Measurements from ENCODE around the gene PTGDR2. TPM values are rescaled to one million over a fixed set of nuclear protein-coding genes. Genes with fewer than 3 reads are reported as not detected.

The PTGDR2 gene
- total RNA-seq, 1 experiment from 2014 or later, result 0.07 TPM

DNA sequence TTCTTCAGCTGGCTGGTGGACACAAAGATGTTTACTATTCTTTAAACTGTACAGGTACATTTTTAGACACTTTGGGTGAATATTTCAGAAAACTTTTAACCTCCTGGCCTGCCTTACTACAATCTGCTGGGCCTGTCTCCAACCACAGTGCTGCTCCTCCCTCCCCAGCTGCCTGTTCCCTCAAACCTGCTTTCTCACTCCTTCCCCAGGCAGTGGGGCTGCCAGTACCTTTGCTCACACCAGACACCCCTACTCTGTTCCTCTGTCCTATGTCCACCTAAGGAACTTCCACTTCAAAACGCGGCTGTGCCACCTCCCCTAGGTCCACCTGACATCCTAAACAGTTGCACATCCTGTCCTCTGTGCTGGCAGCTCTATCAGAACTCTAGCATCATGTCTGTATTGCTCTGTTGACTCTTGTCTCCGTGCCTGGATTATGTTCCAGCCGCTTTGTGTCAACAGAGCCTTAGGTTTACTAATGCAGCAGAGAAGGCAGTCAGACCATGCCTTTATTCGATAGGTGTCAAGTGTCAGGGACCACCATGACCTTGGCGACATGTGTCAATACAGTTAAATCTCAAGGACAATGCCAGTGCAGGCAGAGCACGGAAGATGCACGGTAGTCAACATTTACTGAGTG is 25.0 kb upstream of the PTGDR2 start:
- Mint-ChIP-seq H3K4me1 (no peaks in the 10 kb centered on the region), H3K4me3 (no peak overlapping the region), H3K9me3 (no peaks in the 10 kb centered on the region), H3K27me3 (ENCODE audit: low read depth) (no peaks in the 10 kb centered on the region), H3K36me3 (no peaks in the 10 kb centered on the region), H3K27ac (no peak overlapping the region)
- DNase-seq (ENCODE audit: low spot score) (no peak), ATAC-seq (no peak)
- TF ChIP-seq GABPB1 (CRISPR knock-in tag; IDR thresholded peaks at IDR 0.05), result peak; percentile 86
- TF ChIP-seq, protein P1, sequence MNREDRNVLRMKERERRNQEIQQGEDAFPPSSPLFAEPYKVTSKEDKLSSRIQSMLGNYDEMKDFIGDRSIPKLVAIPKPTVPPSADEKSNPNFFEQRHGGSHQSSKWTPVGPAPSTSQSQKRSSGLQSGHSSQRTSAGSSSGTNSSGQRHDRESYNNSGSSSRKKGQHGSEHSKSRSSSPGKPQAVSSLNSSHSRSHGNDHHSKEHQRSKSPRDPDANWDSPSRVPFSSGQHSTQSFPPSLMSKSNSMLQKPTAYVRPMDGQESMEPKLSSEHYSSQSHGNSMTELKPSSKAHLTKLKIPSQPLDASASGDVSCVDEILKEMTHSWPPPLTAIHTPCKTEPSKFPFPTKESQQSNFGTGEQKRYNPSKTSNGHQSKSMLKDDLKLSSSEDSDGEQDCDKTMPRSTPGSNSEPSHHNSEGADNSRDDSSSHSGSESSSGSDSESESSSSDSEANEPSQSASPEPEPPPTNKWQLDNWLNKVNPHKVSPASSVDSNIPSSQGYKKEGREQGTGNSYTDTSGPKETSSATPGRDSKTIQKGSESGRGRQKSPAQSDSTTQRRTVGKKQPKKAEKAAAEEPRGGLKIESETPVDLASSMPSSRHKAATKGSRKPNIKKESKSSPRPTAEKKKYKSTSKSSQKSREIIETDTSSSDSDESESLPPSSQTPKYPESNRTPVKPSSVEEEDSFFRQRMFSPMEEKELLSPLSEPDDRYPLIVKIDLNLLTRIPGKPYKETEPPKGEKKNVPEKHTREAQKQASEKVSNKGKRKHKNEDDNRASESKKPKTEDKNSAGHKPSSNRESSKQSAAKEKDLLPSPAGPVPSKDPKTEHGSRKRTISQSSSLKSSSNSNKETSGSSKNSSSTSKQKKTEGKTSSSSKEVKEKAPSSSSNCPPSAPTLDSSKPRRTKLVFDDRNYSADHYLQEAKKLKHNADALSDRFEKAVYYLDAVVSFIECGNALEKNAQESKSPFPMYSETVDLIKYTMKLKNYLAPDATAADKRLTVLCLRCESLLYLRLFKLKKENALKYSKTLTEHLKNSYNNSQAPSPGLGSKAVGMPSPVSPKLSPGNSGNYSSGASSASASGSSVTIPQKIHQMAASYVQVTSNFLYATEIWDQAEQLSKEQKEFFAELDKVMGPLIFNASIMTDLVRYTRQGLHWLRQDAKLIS (CRISPR knock-in tag; IDR thresholded peaks at IDR 0.05; ENCODE audit: borderline replicate concordance), result no peak
- POLR2A ChIA-PET, result no interaction called here
- CTCF ChIA-PET, result interaction anchor here (1.0 kb wide), 1 partner anchor 19 kb away, joined by 3 read pairs; no protein-coding TSS in a partner anchor

DNA sequence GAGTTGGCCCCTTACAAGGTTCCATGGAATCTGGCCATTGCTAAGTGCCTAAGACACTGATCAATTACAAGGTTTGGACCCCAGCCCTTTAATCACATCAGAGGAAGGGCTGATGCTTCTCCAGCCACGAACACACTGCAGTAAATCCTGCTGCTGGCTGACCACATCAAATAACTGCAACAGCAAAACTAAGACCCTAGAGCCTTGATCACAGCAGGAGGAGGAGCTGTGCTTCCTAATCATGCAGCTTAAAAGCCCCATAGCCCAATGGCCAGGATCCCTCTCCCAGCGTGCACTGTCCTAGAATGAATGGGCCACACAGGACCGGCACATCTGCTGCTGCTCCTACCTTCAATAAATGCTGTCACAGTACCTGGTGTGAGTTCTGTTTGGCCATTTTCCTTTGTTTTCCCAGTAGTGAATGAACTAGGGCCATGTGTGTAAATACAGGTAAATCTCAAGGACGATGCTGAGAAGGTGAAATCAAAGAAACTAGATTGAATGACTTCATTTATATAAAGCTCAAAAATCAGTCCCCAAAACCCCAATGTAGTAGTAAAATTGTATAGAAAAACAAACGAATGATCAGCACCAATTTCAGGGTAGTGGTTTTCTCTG is 24.3 kb upstream of the PTGDR2 start:
- no peaks in the 10 kb centered on the region for H3K36me3 Mint-ChIP-seq
- no peak for ATAC-seq
- no peaks in the 10 kb centered on the region for H3K4me1 Mint-ChIP-seq
- ChIA-PET CTCF (interaction anchor here (1.0 kb wide), 1 partner anchor 19 kb away, joined by 3 read pairs; no protein-coding TSS in a partner anchor), POLR2A (no interaction called here)
- TF ChIP-seq, protein P2, sequence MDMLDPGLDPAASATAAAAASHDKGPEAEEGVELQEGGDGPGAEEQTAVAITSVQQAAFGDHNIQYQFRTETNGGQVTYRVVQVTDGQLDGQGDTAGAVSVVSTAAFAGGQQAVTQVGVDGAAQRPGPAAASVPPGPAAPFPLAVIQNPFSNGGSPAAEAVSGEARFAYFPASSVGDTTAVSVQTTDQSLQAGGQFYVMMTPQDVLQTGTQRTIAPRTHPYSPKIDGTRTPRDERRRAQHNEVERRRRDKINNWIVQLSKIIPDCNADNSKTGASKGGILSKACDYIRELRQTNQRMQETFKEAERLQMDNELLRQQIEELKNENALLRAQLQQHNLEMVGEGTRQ (CRISPR knock-in tag; IDR thresholded peaks at IDR 0.05), result no peak
- no peak for TF ChIP-seq TCF7 (CRISPR knock-in tag; IDR thresholded peaks at IDR 0.05; ENCODE audit: low read depth)
- TF ChIP-seq CBFB (CRISPR knock-in tag; IDR thresholded peaks at IDR 0.05; ENCODE audit: low read depth), result no peak
- TF ChIP-seq, protein P3, sequence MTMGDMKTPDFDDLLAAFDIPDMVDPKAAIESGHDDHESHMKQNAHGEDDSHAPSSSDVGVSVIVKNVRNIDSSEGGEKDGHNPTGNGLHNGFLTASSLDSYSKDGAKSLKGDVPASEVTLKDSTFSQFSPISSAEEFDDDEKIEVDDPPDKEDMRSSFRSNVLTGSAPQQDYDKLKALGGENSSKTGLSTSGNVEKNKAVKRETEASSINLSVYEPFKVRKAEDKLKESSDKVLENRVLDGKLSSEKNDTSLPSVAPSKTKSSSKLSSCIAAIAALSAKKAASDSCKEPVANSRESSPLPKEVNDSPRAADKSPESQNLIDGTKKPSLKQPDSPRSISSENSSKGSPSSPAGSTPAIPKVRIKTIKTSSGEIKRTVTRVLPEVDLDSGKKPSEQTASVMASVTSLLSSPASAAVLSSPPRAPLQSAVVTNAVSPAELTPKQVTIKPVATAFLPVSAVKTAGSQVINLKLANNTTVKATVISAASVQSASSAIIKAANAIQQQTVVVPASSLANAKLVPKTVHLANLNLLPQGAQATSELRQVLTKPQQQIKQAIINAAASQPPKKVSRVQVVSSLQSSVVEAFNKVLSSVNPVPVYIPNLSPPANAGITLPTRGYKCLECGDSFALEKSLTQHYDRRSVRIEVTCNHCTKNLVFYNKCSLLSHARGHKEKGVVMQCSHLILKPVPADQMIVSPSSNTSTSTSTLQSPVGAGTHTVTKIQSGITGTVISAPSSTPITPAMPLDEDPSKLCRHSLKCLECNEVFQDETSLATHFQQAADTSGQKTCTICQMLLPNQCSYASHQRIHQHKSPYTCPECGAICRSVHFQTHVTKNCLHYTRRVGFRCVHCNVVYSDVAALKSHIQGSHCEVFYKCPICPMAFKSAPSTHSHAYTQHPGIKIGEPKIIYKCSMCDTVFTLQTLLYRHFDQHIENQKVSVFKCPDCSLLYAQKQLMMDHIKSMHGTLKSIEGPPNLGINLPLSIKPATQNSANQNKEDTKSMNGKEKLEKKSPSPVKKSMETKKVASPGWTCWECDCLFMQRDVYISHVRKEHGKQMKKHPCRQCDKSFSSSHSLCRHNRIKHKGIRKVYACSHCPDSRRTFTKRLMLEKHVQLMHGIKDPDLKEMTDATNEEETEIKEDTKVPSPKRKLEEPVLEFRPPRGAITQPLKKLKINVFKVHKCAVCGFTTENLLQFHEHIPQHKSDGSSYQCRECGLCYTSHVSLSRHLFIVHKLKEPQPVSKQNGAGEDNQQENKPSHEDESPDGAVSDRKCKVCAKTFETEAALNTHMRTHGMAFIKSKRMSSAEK (CRISPR knock-in tag; IDR thresholded peaks at IDR 0.05; ENCODE audit: borderline replicate concordance), result no peak
- TF ChIP-seq, protein P4, sequence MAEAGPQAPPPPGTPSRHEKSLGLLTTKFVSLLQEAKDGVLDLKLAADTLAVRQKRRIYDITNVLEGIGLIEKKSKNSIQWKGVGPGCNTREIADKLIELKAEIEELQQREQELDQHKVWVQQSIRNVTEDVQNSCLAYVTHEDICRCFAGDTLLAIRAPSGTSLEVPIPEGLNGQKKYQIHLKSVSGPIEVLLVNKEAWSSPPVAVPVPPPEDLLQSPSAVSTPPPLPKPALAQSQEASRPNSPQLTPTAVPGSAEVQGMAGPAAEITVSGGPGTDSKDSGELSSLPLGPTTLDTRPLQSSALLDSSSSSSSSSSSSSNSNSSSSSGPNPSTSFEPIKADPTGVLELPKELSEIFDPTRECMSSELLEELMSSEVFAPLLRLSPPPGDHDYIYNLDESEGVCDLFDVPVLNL (CRISPR knock-in tag; IDR thresholded peaks at IDR 0.05; ENCODE audit: borderline replicate concordance, low read depth), result no peak
- TF ChIP-seq, protein P5, sequence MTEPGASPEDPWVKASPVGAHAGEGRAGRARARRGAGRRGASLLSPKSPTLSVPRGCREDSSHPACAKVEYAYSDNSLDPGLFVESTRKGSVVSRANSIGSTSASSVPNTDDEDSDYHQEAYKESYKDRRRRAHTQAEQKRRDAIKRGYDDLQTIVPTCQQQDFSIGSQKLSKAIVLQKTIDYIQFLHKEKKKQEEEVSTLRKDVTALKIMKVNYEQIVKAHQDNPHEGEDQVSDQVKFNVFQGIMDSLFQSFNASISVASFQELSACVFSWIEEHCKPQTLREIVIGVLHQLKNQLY (CRISPR knock-in tag; IDR thresholded peaks at IDR 0.05), result no peak
- TF ChIP-seq, protein P6, sequence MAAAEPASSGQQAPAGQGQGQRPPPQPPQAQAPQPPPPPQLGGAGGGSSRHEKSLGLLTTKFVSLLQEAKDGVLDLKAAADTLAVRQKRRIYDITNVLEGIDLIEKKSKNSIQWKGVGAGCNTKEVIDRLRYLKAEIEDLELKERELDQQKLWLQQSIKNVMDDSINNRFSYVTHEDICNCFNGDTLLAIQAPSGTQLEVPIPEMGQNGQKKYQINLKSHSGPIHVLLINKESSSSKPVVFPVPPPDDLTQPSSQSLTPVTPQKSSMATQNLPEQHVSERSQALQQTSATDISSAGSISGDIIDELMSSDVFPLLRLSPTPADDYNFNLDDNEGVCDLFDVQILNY (CRISPR knock-in tag; IDR thresholded peaks at IDR 0.05), result no peak
- no peak for TF ChIP-seq ZNF423 (CRISPR knock-in tag; IDR thresholded peaks at IDR 0.05)
- TF ChIP-seq, protein P7, sequence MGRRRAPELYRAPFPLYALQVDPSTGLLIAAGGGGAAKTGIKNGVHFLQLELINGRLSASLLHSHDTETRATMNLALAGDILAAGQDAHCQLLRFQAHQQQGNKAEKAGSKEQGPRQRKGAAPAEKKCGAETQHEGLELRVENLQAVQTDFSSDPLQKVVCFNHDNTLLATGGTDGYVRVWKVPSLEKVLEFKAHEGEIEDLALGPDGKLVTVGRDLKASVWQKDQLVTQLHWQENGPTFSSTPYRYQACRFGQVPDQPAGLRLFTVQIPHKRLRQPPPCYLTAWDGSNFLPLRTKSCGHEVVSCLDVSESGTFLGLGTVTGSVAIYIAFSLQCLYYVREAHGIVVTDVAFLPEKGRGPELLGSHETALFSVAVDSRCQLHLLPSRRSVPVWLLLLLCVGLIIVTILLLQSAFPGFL (CRISPR knock-in tag; IDR thresholded peaks at IDR 0.05; ENCODE audit: borderline replicate concordance), result no peak
- TF ChIP-seq, protein P8, sequence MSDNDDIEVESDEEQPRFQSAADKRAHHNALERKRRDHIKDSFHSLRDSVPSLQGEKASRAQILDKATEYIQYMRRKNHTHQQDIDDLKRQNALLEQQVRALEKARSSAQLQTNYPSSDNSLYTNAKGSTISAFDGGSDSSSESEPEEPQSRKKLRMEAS (CRISPR knock-in tag; IDR thresholded peaks at IDR 0.05), result no peak
- TF ChIP-seq, protein P9, sequence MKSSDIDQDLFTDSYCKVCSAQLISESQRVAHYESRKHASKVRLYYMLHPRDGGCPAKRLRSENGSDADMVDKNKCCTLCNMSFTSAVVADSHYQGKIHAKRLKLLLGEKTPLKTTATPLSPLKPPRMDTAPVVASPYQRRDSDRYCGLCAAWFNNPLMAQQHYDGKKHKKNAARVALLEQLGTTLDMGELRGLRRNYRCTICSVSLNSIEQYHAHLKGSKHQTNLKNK (CRISPR knock-in tag; IDR thresholded peaks at IDR 0.05), result no peak
- TF ChIP-seq GABPB1 (CRISPR knock-in tag; IDR thresholded peaks at IDR 0.05), result no peak
- TF ChIP-seq NR2C2 (CRISPR knock-in tag; IDR thresholded peaks at IDR 0.05), result no peak
- no peaks in the 10 kb centered on the region for H3K9me3 Mint-ChIP-seq
- no peak overlapping the region for H3K27ac Mint-ChIP-seq
- H3K27me3 Mint-ChIP-seq (ENCODE audit: low read depth), result no peaks in the 10 kb centered on the region
- DNase-seq (ENCODE audit: low spot score), result no peak
- no peak overlapping the region for H3K4me3 Mint-ChIP-seq
